OCI-LY7 (cell line): ENCODE measurements around the gene PTCH1. TPM values are rescaled to one million over a fixed set of nuclear protein-coding genes. Genes with fewer than 3 reads are reported as not detected.

Experiments used
- BruUV-seq: library from RNA; stranded (reverse); fragments of 400-500 nt; replicated peaks from 2 replicates; lab custom pipeline; 2021; lab: Mats Ljungman, UMichigan
- CTCF ChIA-PET: fragments of 300-600 bp; sonication (Branson Sonifier 250); formaldehyde crosslinking; loops from one replicate; lab custom pipeline; 2022; ENCODE audit warnings: antibody characterized with exemption; ENCODE audit not compliant: unreplicated experiment; lab: Charles Lee
- POLR2A ChIA-PET: fragments of 300-600 bp; sonication (Branson Sonifier 250); formaldehyde crosslinking; loops from one replicate; lab custom pipeline; 2022; ENCODE audit warnings: antibody characterized with exemption; lab: Charles Lee
- DNase-seq: peaks from one replicate; pipeline ENCODE4 v3.0.0-alpha.2; 2015; ENCODE audit warnings: low spot score
- H2AFZ ChIP-seq: fragments of 200-600 bp; sonication (generic), shearing (Covaris generic); 2 replicates; pipeline ENCODE4 v1.6.1; 2014; ENCODE audit warnings: mild to moderate bottlenecking, antibody characterized with exemption, low read length, moderate library complexity
- H3K27ac ChIP-seq: fragments of 200-600 bp; sonication (generic); 2 replicates; pipeline ENCODE4 v1.5.1; 2014; ENCODE audit warnings: mixed run types, low read depth, mild to moderate bottlenecking, moderate library complexity, low read length, inconsistent platforms; ENCODE audit not compliant: poor library complexity, severe bottlenecking
- H3K36me3 ChIP-seq: fragments of 200-600 bp; sonication (generic); 2 replicates; pipeline ENCODE4 v1.6.1; 2014; ENCODE audit warnings: mild to moderate bottlenecking, antibody characterized with exemption, low read length, moderate library complexity, mixed read lengths; ENCODE audit not compliant: insufficient read depth
- H3K4me1 ChIP-seq: fragments of 200-600 bp; sonication (generic); 2 replicates; pipeline ENCODE4 v1.5.1; 2014; ENCODE audit warnings: mild to moderate bottlenecking, low read length; ENCODE audit not compliant: insufficient read depth, poor library complexity, severe bottlenecking
- H3K4me2 ChIP-seq: fragments of 200-600 bp; sonication (generic); 2 replicates; pipeline ENCODE4 v1.6.1; 2014; ENCODE audit warnings: mild to moderate bottlenecking, low read length
- H3K4me3 ChIP-seq: fragments of 200-600 bp; sonication (generic); 2 replicates; pipeline ENCODE4 v1.5.1; 2014; ENCODE audit warnings: mild to moderate bottlenecking, low read depth, low read length; ENCODE audit not compliant: poor library complexity, severe bottlenecking
- H3K79me2 ChIP-seq: fragments of 200-600 bp; sonication (generic); 2 replicates; pipeline ENCODE4 v1.6.1; 2016; ENCODE audit warnings: low read depth, mild to moderate bottlenecking, low read length, moderate library complexity, mixed read lengths; ENCODE audit not compliant: insufficient read depth
- H3K9me2 ChIP-seq: fragments of 200-600 bp; sonication (generic); 2 replicates; pipeline ENCODE4 v1.6.1; 2016; ENCODE audit warnings: mild to moderate bottlenecking, low read length, mixed read lengths; ENCODE audit not compliant: insufficient read depth
- H3K9me3 ChIP-seq: fragments of 200-600 bp; sonication (generic); 2 replicates; pipeline ENCODE4 v1.6.1; 2014; ENCODE audit warnings: mild to moderate bottlenecking, mixed run types, low read length, mixed read lengths
- H4K20me1 ChIP-seq: fragments of 200-600 bp; sonication (generic); 2 replicates; pipeline ENCODE4 v1.6.1; 2014; ENCODE audit warnings: mild to moderate bottlenecking, antibody characterized with exemption, low read length, moderate library complexity, mixed read lengths; ENCODE audit not compliant: insufficient read depth
- EZH2phosphoT487 ChIP-seq: fragments of 200-600 bp; sonication (generic); IDR thresholded peaks from 2 replicates; pipeline ENCODE4 v1.6.1; 2018; ENCODE audit warnings: low read depth, borderline replicate concordance, mild to moderate bottlenecking, mixed run types, antibody characterized with exemption, low read length, moderate library complexity, mixed read lengths
- intact Hi-C: fragments of 100-400 bp; cut with micrococcal nuclease; formaldehyde crosslinking; loops from one replicate; pipeline ENCODE4 v1.10.0; 2022; ENCODE audit not compliant: unreplicated experiment
- total RNA-seq, 2 experiments: library from RNA; depleted of rRNA in 1 of 2; stranded (reverse); fragments of >200 nt in 1 of 2; shearing (Covaris generic) in 1 of 2; gene quantifications; 2 replicates each; pipeline ENCODE4 v1.2.3, GENCODE V29; 2014 to 2022
- TF ChIP-seq, protein P1 (sequence below): fragments of 200-600 bp; sonication (generic); conservative IDR thresholded peaks from 2 replicates; pipeline ENCODE4 v1.5.1; 2014; ENCODE audit warnings: mild to moderate bottlenecking, antibody characterized with exemption, low read length, moderate library complexity, mixed read lengths

The PTCH1 gene
- total RNA-seq, 2 experiments from 2014 or later: 13.1 to 36.1 TPM

DNA sequence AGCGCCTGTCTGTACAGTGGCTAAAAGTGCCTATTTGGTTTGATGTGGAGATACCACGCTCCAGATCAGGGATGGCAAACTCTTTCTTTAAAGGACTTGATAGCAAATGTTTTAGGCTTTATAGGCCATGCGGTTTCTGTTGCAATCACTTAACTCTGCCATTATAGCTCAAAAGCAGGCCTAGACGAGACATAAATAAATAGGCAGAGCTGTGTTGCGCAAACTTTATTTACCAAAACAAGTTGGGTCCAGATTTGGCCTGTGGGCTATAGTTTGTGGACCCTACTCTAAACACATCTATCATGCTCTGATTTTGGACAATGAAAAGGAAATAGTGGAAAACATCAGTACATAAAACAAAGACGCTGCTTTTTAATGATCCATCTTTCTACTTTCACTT lies 79.2 kb downstream of the PTCH1 start:
- peaks cover 32% of the 10 kb centered on the region for H3K4me1 ChIP-seq
- no peaks in the 10 kb centered on the region for H3K79me2 ChIP-seq
- POLR2A ChIA-PET: no interaction called here
- no peaks in the 10 kb centered on the region for H4K20me1 ChIP-seq
- no peaks in the 10 kb centered on the region for H3K9me3 ChIP-seq
- H2AFZ ChIP-seq: no peak overlapping the region
- no TSS peak for BruUV-seq
- H3K27ac ChIP-seq: no peak overlapping the region
- H3K4me2 ChIP-seq: no peak overlapping the region
- CTCF ChIA-PET: no interaction called here
- no peak overlapping the region for H3K4me3 ChIP-seq
- DNase-seq: no peak
- intact Hi-C loops: no loop called here
- H3K9me2 ChIP-seq: no peaks in the 10 kb centered on the region
- H3K36me3 ChIP-seq: no peaks in the 10 kb centered on the region
- TF ChIP-seq, protein P1, sequence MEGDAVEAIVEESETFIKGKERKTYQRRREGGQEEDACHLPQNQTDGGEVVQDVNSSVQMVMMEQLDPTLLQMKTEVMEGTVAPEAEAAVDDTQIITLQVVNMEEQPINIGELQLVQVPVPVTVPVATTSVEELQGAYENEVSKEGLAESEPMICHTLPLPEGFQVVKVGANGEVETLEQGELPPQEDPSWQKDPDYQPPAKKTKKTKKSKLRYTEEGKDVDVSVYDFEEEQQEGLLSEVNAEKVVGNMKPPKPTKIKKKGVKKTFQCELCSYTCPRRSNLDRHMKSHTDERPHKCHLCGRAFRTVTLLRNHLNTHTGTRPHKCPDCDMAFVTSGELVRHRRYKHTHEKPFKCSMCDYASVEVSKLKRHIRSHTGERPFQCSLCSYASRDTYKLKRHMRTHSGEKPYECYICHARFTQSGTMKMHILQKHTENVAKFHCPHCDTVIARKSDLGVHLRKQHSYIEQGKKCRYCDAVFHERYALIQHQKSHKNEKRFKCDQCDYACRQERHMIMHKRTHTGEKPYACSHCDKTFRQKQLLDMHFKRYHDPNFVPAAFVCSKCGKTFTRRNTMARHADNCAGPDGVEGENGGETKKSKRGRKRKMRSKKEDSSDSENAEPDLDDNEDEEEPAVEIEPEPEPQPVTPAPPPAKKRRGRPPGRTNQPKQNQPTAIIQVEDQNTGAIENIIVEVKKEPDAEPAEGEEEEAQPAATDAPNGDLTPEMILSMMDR: no peak
- no peak for TF ChIP-seq EZH2phosphoT487

DNA sequence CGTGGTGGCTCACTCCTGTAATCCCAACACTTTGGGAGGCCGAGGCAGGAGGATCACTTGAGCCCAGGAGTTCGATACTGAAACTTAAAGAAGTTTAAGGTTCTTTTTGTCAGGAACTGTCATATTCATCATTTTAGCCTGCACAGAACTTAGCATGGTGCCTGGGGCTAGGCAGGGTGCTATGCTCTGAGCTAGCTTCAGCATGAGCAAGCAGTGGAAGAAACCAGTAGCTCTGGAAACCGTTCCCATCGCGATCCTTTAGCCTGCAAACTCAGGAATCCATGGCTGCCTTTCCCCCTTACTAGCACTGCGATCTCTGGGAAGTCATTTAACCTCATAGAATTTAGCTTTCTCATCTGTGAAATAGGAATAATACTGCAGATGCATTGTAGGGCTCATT lies 80.4 kb downstream of the PTCH1 start:
- H3K9me2 ChIP-seq: no peaks in the 10 kb centered on the region
- no peaks in the 10 kb centered on the region for H3K9me3 ChIP-seq
- no TSS peak for BruUV-seq
- no peak for DNase-seq
- no peak overlapping the region for H2AFZ ChIP-seq
- no peak overlapping the region for H3K4me3 ChIP-seq
- no peak overlapping the region for H3K4me2 ChIP-seq
- ChIA-PET POLR2A (no interaction called here), CTCF (no interaction called here)
- TF ChIP-seq, protein P1: no peak
- no peaks in the 10 kb centered on the region for H3K36me3 ChIP-seq
- no peaks in the 10 kb centered on the region for H3K79me2 ChIP-seq
- H3K4me1 ChIP-seq: peaks cover 25% of the 10 kb centered on the region
- H4K20me1 ChIP-seq: no peaks in the 10 kb centered on the region
- H3K27ac ChIP-seq: no peak overlapping the region
- intact Hi-C loops: no loop called here

DNA sequence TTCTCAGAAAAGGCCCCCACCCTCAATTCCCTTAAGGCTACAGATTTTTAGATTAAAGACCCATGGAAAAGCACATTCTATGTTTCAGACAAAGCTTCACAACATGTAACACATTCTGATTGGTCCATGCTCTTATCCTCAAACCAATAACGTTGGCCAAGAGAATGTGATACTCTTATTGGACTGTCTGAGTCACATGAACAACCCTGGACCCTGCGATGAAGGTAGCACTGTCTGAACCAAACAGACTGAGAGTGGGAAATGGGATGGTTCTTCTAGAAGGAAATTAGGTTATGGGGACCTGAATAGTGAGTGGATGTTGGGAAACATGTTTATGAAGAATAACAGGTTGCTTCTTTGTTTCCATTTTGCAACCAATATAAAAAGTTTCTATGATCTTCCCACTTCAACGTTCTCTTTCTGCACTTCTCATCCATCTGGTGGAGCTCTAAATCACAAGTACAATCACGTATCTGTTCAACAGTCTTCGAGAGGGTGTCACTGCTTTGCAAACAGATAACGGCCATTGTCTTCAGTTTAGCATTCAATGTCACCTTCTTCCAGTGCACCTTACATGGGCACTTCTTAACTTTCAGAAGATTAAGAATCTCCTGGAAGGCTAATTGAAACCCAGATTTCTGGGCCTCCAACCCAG lies 81.6 kb downstream of the PTCH1 start:
- intact Hi-C loops: no loop called here

More for the DNA sequence above, 81.6 kb downstream of the PTCH1 start:
- no peaks in the 10 kb centered on the region; the same call in 1 of the 2 replicates for H3K36me3 ChIP-seq
- peak overlapping the region; percentile 8; the same call in 1 of the 2 replicates for H3K4me2 ChIP-seq
- no peaks in the 10 kb centered on the region for H3K79me2 ChIP-seq
- H3K4me1 ChIP-seq: peaks cover 14% of the 10 kb centered on the region
- POLR2A ChIA-PET: interaction anchor here (1.1 kb wide), 1 partner anchor 22 kb away, joined by 4 read pairs; no protein-coding TSS in a partner anchor
- no peaks in the 10 kb centered on the region for H4K20me1 ChIP-seq
- CTCF ChIA-PET: no interaction called here
- H2AFZ ChIP-seq: peak overlapping the region; percentile 55; the same call in 1 of the 2 replicates
- H3K27ac ChIP-seq: peak overlapping the region; percentile 11
- no peaks in the 10 kb centered on the region for H3K9me2 ChIP-seq
- TF ChIP-seq, protein P1: peak; percentile 45
- no peak for TF ChIP-seq EZH2phosphoT487
- peaks cover 9% of the 10 kb centered on the region for H3K9me3 ChIP-seq
- BruUV-seq: no TSS peak
- no peak overlapping the region for H3K4me3 ChIP-seq
- DNase-seq: peak; percentile 28
